Aortic smooth muscle cell (primary cell): Measurements from ENCODE around the gene KIF13A. TPM values are rescaled to one million over a fixed set of nuclear protein-coding genes. Genes with fewer than 3 reads are reported as not detected.

Experiments
- total RNA-seq: library from RNA; depleted of rRNA; stranded (reverse); fragments of >200 nt; gene quantifications from 2 replicates; pipeline ENCODE4 v1.2.3, GENCODE V29; 2014

KIF13A gene
- total RNA-seq: 108 and 118 TPM in 2 replicates

DNA sequence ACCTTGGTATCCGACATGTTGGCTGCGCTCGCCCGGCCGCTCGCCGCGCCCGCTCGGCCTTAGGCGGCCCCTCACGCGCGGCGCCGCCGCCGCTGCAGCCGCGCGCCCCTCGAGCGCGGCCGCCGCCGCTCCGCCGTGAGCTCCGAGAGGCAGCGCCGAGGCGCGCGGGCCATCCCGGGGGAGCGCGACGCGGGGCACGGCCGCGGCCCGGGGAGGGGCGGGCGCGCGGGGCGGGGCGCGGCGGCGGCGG, at the start of gene KIF13A:
KIF13A (minus strand) TSS at position 189 of the 250 bp plus-strand sequence; CDS start at position 17, 172 bp downstream.

Other genes starting within 250 kb of the KIF13A start
- gene NHLRC1, start 135.0 kb upstream of the KIF13A start, total RNA-seq: 3.0 and 3.8 TPM in 2 replicates
- gene TPMT, start 167.4 kb upstream of the KIF13A start, total RNA-seq: 17.7 and 19.0 TPM in 2 replicates
- 20.9 and 23.0 TPM in 2 replicates for gene KDM1B, start 167.8 kb upstream of the KIF13A start, total RNA-seq